Endothelial cell of umbilical vein (primary cell): ENCODE measurements around the gene WDR93. TPM values are rescaled to one million over a fixed set of nuclear protein-coding genes. Genes with fewer than 3 reads are reported as not detected.

Source experiments
- BruUV-seq: library from RNA; stranded (reverse); fragments of 400-500 nt; replicated peaks from 2 replicates; lab custom pipeline; 2021; lab: Mats Ljungman, UMichigan
- CTCF ChIA-PET: fragments of 300-600, 350-600 bp; sonication (Branson Sonifier 250); formaldehyde crosslinking; loops from one replicate; lab custom pipeline; 2021; ENCODE audit warnings: antibody characterized with exemption, inconsistent platforms; lab: Charles Lee
- POLR2A ChIA-PET: fragments of 300-600, 350-600 bp; sonication (Branson Sonifier 250); formaldehyde crosslinking; loops from one replicate; lab custom pipeline; 2021; ENCODE audit warnings: antibody characterized with exemption, inconsistent platforms; lab: Charles Lee
- DNase-seq: peaks from one replicate; pipeline ENCODE4 v3.0.0-alpha.2; 2011; ENCODE audit warnings: low read depth, low spot score
- FAIRE-seq: peaks from 2 replicates; lab custom pipeline; 2011; peaks lifted over from hg19 to GRCh38; lab: Jason Lieb, UNC
- H2AFZ ChIP-seq: 2 replicates; pipeline ENCODE4 v1.6.0; 2012; ENCODE audit warnings: low read depth, low read length, control low read depth, inconsistent platforms
- H3K27ac ChIP-seq: 2 replicates; pipeline ENCODE4 v1.5.1; 2011; ENCODE audit warnings: low read depth, mild to moderate bottlenecking, control low read depth, low read length, moderate library complexity; ENCODE audit not compliant: insufficient read depth
- H3K27me3 ChIP-seq, 2 experiments: 2 replicates each; pipeline versions ENCODE4 v1.6.0 to v1.6.1; 2011; ENCODE audit warnings: low read length in 2 of 2, mixed read lengths in 1 of 2; ENCODE audit not compliant: control insufficient read depth in 2 of 2, insufficient read depth in 2 of 2
- H3K36me3 ChIP-seq, 2 experiments: 2 replicates in 1 of 2; 3 replicates in 1 of 2; pipeline ENCODE4 v1.5.1; 2011; ENCODE audit warnings: low read length in 2 of 2, mild to moderate bottlenecking in 1 of 2, moderate library complexity in 1 of 2; ENCODE audit not compliant: control insufficient read depth in 2 of 2, insufficient read depth in 2 of 2; ENCODE audit errors: extremely low read depth in 1 of 2
- H3K4me1 ChIP-seq: 3 replicates; pipeline ENCODE4 v1.5.1; 2011; ENCODE audit warnings: mild to moderate bottlenecking, low read length; ENCODE audit not compliant: control insufficient read depth, insufficient read depth; ENCODE audit errors: extremely low read depth
- H3K4me2 ChIP-seq: 2 replicates; pipeline ENCODE4 v1.6.1; 2011; ENCODE audit warnings: low read length, control low read depth, mixed read lengths; ENCODE audit not compliant: insufficient read depth
- H3K4me3 ChIP-seq, 3 experiments: fragments of 200-600 bp in 1 of 3; sonication (generic), shearing (Covaris generic) in 1 of 3; replicated peaks in 1 of 3; 2 replicates each; pipeline ENCODE4 v1.5.1; 2011 to 2016; ENCODE audit warnings: control low read depth in 3 of 3, low read length in 3 of 3, mild to moderate bottlenecking in 2 of 3, inconsistent platforms in 1 of 3, low read depth in 1 of 3, moderate library complexity in 1 of 3; ENCODE audit not compliant: insufficient read depth in 1 of 3
- H3K79me2 ChIP-seq: 2 replicates; pipeline ENCODE4 v1.6.0; 2012; ENCODE audit warnings: low read length, inconsistent platforms; ENCODE audit not compliant: control insufficient read depth, insufficient read depth
- H3K9ac ChIP-seq: replicated peaks from 2 replicates; pipeline ENCODE3; 2011; ENCODE audit warnings: low read length, control low read depth; ENCODE audit not compliant: insufficient read depth; ENCODE audit errors: extremely low read depth
- H3K9me1 ChIP-seq: replicated peaks from 3 replicates; pipeline ENCODE4 v1.6.0; 2011; ENCODE audit warnings: mild to moderate bottlenecking, low read length; ENCODE audit not compliant: control insufficient read depth, insufficient read depth; ENCODE audit errors: extremely low read depth
- H3K9me3 ChIP-seq: replicated peaks from 2 replicates; pipeline ENCODE4 v1.5.1; 2012; ENCODE audit warnings: low read length, inconsistent platforms; ENCODE audit not compliant: control insufficient read depth, insufficient read depth
- H4K20me1 ChIP-seq: replicated peaks from 2 replicates; pipeline ENCODE3; 2011; ENCODE audit warnings: mild to moderate bottlenecking, low read length; ENCODE audit not compliant: control insufficient read depth, insufficient read depth; ENCODE audit errors: extremely low read depth
- CTCF ChIP-seq, 2 donors: IDR thresholded peaks; 1 replicate in 1 of 2; 2 replicates in 1 of 2; pipeline ENCODE4 v1.5.1; 2011; ENCODE audit warnings: low read length in 2 of 2, mild to moderate bottlenecking in 2 of 2, moderate library complexity in 2 of 2, control low read depth in 1 of 2, inconsistent platforms in 1 of 2, low read depth in 1 of 2; ENCODE audit not compliant: insufficient read depth in 1 of 2; ENCODE audit errors: extremely low read depth in 1 of 2
- EZH2 ChIP-seq: IDR thresholded peaks from 2 replicates; pipeline ENCODE4 v1.6.1; 2012; ENCODE audit warnings: borderline replicate concordance, low read depth, mild to moderate bottlenecking, moderate library complexity, low read length, inconsistent platforms; ENCODE audit not compliant: severe bottlenecking
- FOS ChIP-seq: IDR thresholded peaks from 2 replicates; pipeline ENCODE4 v1.6.1; 2011; ENCODE audit warnings: mild to moderate bottlenecking, low read length, moderate library complexity, borderline replicate concordance; ENCODE audit not compliant: insufficient read depth
- GATA2 ChIP-seq: IDR thresholded peaks from 2 replicates; pipeline ENCODE4 v1.7.0; 2011; ENCODE audit warnings: low read depth, mild to moderate bottlenecking, moderate library complexity, mixed read lengths, low read length; ENCODE audit not compliant: insufficient read length, insufficient read depth
- JUN ChIP-seq: IDR thresholded peaks from 2 replicates; pipeline ENCODE4 v1.6.1; 2011; ENCODE audit warnings: borderline replicate concordance, low read depth; ENCODE audit not compliant: insufficient read length, insufficient read depth
- MAX ChIP-seq: IDR thresholded peaks from 2 replicates; pipeline ENCODE4 v1.6.1; 2011; ENCODE audit not compliant: insufficient read depth, insufficient read length
- MYC ChIP-seq: IDR thresholded peaks from one replicate; pipeline ENCODE4 v1.6.1; 2011; ENCODE audit warnings: mild to moderate bottlenecking, low read depth, low read length
- POLR2A ChIP-seq: IDR thresholded peaks from 2 replicates; pipeline ENCODE4 v1.6.1; 2012; ENCODE audit warnings: low read depth, mild to moderate bottlenecking, control low read depth, low read length
- POLR2AphosphoS5 ChIP-seq: IDR thresholded peaks from 2 replicates; pipeline ENCODE4 v1.6.1; 2012; ENCODE audit warnings: low read depth, mild to moderate bottlenecking, control low read depth, low read length, moderate library complexity; ENCODE audit not compliant: insufficient read depth
- dilution Hi-C: fragments of 300-500 bp; cut with MboI; formaldehyde crosslinking; loops from one replicate; pipeline ENCODE4 v1.15.0; 2019; ENCODE audit warnings: low sequenced_read_pairs; ENCODE audit not compliant: extremely low pct_ligation_motif_present
- intact Hi-C: fragments of 100-400 bp; cut with micrococcal nuclease; formaldehyde crosslinking; loops from one replicate; pipeline ENCODE4 v1.10.0; 2022
- polyA plus RNA-seq, 4 experiments: library from polyadenylated mRNA; depleted of rRNA in 3 of 4; stranded (reverse) in 3 of 4; unstranded in 1 of 4; fragments of >200 nt; gene quantifications; 2 replicates each; pipeline versions ENCODE4 v1.2.1 to v1.2.3, GENCODE V29; 2011 to 2012; ENCODE audit warnings: missing spikeins in 1 of 4
- total RNA-seq: library from RNA; stranded (reverse); gene quantifications from 2 replicates; pipeline ENCODE4 v1.2.3, GENCODE V29; 2021

WDR93 gene
- total and polyA plus RNA-seq, 2 donors (not counting 3 experiments of a cell fraction or from before 2014, with no cell fraction given), result 0.07 TPM; not detected in 1

- Histone ChIP-seq H3K4me2 (no peak overlapping the region), H2AFZ (no peak overlapping the region), H3K27me3 (peaks cover 3 to 12% of the 10 kb centered on the region in 2 experiments), H3K9me3 (no peaks in the 10 kb centered on the region), H3K36me3 (no peaks in the 10 kb centered on the region), H4K20me1 (no peaks in the 10 kb centered on the region), H3K79me2 (no peaks in the 10 kb centered on the region), H3K4me1 (peaks cover 6% of the 10 kb centered on the region), H3K9me1 (no peaks in the 10 kb centered on the region), H3K27ac (no peak overlapping the region), H3K4me3 (no peak overlapping the region), H3K9ac (no peak overlapping the region)
- POLR2A ChIA-PET, result no interaction called here
- TF ChIP-seq FOS, result no peak
- TF ChIP-seq POLR2AphosphoS5, result no peak
- no peak for TF ChIP-seq MYC
- TF ChIP-seq MAX, result no peak
- TF ChIP-seq POLR2A, result no peak
- TF ChIP-seq GATA2, result no peak
- no peak for TF ChIP-seq EZH2
- no peak for TF ChIP-seq CTCF (IDR thresholded peaks at IDR 0.05; ENCODE audit: extremely low read depth in 1 of 2, insufficient read depth in 1 of 2, low read depth in 1 of 2, low read length in 2 of 2)
- no peak for TF ChIP-seq JUN
- BruUV-seq, result no TSS peak
- CTCF ChIA-PET, result interaction anchor here (2.1 to 4.6 kb wide), 3 partner anchors 8 to 127 kb away, joined by 13 to 29 read pairs (median 29); no protein-coding TSS in a partner anchor
- DNase-seq, result no peak
- no peak for FAIRE-seq
- intact Hi-C loops (no loop called here), dilution Hi-C loops (no loop called here)
These were observed 57.4 kb downstream of the WDR93 start for GRCh38 chr15:89747708-89748682.
